Large intestine (tissue), 3 donors: Measurements from ENCODE around the gene PRSS50. TPM values are rescaled to one million over a fixed set of nuclear protein-coding genes. Genes with fewer than 3 reads are reported as not detected.

Source experiments
- DNase-seq, 2 donors: peaks; one replicate each; pipeline versions ENCODE4 v3.0.0 to v3.0.0-alpha.2; 2013
- H3K27ac ChIP-seq: one replicate; pipeline ENCODE4 v1.5.1; 2013; ENCODE audit warnings: low read length
- H3K27me3 ChIP-seq: 2 replicates; pipeline ENCODE4 v1.6.1; 2013; ENCODE audit warnings: low read length; ENCODE audit not compliant: control insufficient read depth, insufficient read depth
- H3K36me3 ChIP-seq: 2 replicates; pipeline ENCODE4 v1.6.1; 2013; ENCODE audit warnings: low read length; ENCODE audit not compliant: control insufficient read depth, insufficient read depth
- H3K4me1 ChIP-seq: one replicate; pipeline ENCODE4 v1.6.1; 2013; ENCODE audit warnings: low read length; ENCODE audit not compliant: control insufficient read depth, insufficient read depth
- H3K4me3 ChIP-seq: one replicate; pipeline ENCODE4 v1.5.1; 2013; ENCODE audit warnings: low read length
- H3K9me3 ChIP-seq: one replicate; pipeline ENCODE4 v1.6.1; 2013; ENCODE audit warnings: mild to moderate bottlenecking, low read depth, low read length, moderate library complexity; ENCODE audit not compliant: control insufficient read depth
- WGBS: methylation state at CpG from one replicate; pipeline ENCODE4 v1.1.5; 2013; ENCODE audit warnings: low lambda C conversion rate; ENCODE audit not compliant: insufficient coverage; 5-methylcytosine and 5-hydroxymethylcytosine counted together
- polyA plus RNA-seq: library from polyadenylated mRNA; unstranded; fragments of 120-200 nt; gene quantifications from one replicate; pipeline ENCODE4 v1.2.1, GENCODE V29; 2013

PRSS50 gene
- polyA plus RNA-seq, 1 donor = 3.1 TPM

- H3K4me1 ChIP-seq = peaks cover 2% of the 10 kb centered on the region
- peaks cover 61% of the 10 kb centered on the region for H3K36me3 ChIP-seq
- no peak overlapping the region for H3K4me3 ChIP-seq
- no peaks in the 10 kb centered on the region for H3K27me3 ChIP-seq
- no peaks in the 10 kb centered on the region for H3K9me3 ChIP-seq
- no CpG with 5 or more reads among the region's 9 CpGs for WGBS
- no peak overlapping the region for H3K27ac ChIP-seq
- no peak for DNase-seq
These were observed 32.2 kb downstream of the PRSS50 start for GRCh38 chr3:46685446-46685845.

DNA sequence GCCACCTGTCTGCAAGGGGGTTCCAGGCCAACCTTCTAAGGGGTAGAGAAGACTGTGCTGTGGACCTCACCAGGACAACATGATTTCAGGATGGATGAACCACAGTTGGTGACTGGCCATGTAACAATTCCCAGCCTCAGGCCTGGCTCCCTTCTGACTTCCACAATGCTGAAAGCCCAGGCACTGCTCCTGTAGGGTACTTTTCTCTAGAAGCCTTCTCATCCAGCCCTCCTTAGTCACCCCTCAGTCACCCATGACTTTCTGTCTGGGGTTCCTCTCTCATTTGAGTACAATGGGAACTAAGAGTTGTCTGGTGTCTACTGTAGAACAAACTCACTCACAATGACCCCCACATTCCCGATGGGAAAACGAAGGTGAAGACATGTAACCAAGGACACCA lies 32.8 kb downstream of the PRSS50 start:
- no peak overlapping the region for H3K4me3 ChIP-seq
- H3K36me3 ChIP-seq = peaks cover 64% of the 10 kb centered on the region
- H3K4me1 ChIP-seq = no peaks in the 10 kb centered on the region
- no CpG with 5 or more reads among the region's 2 CpGs for WGBS
- no peaks in the 10 kb centered on the region for H3K27me3 ChIP-seq
- H3K27ac ChIP-seq = no peak overlapping the region
- H3K9me3 ChIP-seq = no peaks in the 10 kb centered on the region
- no peak for DNase-seq

DNA sequence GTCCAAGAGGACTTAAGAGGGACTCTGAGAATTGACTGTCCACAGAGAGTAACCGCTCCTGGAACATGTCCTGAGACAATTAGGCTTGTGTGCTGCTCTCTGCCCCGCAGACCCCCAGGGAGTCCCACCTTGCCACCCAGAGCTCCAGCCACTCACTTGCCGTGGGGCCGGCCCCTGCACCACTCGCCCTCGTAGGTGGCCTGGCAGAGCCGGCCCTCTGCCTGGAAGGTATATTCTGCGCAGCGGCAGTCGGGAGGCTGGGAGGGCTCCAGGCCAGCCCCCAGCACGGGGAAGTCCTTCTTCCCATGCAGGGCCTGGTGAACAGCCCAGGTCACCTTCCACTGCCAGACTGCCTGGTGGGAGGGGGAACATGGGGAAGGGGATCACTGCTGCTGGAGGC lies 34.7 kb downstream of the PRSS50 start:
- Histone ChIP-seq H3K4me1 (no peaks in the 10 kb centered on the region), H3K27me3 (no peaks in the 10 kb centered on the region), H3K4me3 (no peak overlapping the region), H3K27ac (no peak overlapping the region), H3K9me3 (no peaks in the 10 kb centered on the region), H3K36me3 (peaks cover 62% of the 10 kb centered on the region)
- no CpG with 5 or more reads among the region's 11 CpGs for WGBS
- no peak for DNase-seq

GRCh38 chr3:46681856-46682540 lies 35.7 kb downstream of the PRSS50 start:
- Histone ChIP-seq H3K9me3 (no peaks in the 10 kb centered on the region), H3K27me3 (no peaks in the 10 kb centered on the region), H3K27ac (no peak overlapping the region), H3K36me3 (peaks cover 57% of the 10 kb centered on the region), H3K4me3 (no peak overlapping the region), H3K4me1 (no peaks in the 10 kb centered on the region)
- DNase-seq = no peak
- WGBS = 80% methylated on average over 1 of the region's 13 CpGs

DNA sequence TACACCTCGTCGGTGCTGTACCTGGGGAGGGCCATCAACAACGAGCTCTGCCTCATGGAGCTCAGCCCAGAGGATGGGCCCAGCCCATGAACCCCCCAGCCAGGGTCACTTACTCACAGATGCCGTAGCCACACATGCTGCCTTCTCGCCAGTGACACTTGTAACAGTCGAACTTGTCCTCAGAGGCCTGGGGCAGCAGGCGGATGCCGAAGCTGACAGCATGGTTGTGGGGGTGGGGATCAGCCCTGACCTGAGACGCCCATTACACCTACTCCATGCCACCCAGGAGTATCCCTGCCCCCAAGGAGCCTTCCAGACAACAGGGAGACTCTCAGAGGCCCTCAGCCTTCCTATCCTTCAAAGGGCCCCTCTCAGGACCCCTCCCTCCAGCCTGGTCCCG lies 36.3 kb downstream of the PRSS50 start:
- no peak overlapping the region for H3K4me3 ChIP-seq
- H3K27me3 ChIP-seq = no peaks in the 10 kb centered on the region
- WGBS = no CpG with 5 or more reads among the region's 10 CpGs
- H3K9me3 ChIP-seq = no peaks in the 10 kb centered on the region
- H3K36me3 ChIP-seq = peaks cover 55% of the 10 kb centered on the region
- DNase-seq = no peak
- no peak overlapping the region for H3K27ac ChIP-seq
- no peaks in the 10 kb centered on the region for H3K4me1 ChIP-seq

DNA sequence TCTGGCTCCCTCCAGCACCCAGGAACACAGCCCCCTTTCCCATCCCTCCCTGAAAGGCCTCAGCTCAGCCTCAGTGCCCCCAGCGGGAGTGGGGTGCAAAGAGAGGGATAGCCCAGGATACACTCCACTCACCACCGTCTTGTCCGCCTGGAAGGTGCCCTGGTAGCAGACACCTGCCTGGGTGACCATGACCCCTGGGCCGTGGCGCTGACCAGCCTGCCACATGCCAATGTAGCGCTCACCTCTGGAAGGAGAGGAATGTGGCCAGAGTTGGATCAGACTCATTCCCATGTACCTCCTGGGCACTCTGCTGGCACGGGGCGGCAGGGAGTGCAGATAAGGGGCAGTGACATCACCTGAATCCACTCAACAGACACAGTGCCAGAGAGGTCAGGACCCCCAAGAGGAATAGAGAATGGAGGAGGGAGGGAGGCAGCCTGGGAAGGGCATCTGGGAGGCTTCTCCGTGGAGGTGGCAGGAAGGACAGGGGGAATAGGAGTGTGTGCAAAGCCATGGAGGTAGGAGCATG lies 37.3 kb downstream of the PRSS50 start:
- no peak overlapping the region for H3K27ac ChIP-seq
- WGBS = no CpG with 5 or more reads among the region's 9 CpGs
- H3K4me3 ChIP-seq = no peak overlapping the region
- no peaks in the 10 kb centered on the region for H3K9me3 ChIP-seq
- H3K4me1 ChIP-seq = no peaks in the 10 kb centered on the region
- H3K36me3 ChIP-seq = peaks cover 56% of the 10 kb centered on the region
- no peaks in the 10 kb centered on the region for H3K27me3 ChIP-seq
- DNase-seq = no peak

DNA sequence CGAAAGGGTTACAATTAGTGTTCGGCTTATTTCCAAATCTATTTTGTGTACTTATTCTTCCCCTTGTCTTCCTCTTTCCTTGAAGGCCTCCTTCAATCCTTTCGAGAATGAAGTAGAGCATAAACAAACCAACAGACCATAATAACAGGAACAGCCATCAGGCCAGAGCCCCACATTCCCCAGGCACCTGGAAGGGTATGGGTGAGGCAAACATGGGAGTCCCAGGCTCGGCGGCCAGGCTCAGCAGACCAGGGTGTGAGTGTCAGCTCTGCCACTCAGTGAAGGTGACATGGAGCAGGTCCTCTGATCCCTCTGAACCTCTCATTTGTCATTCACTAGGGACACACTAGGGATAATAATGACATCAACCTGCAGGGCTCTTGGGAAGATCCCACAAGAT lies 38.0 kb downstream of the PRSS50 start:
- no peak for DNase-seq
- H3K36me3 ChIP-seq = peaks cover 60% of the 10 kb centered on the region

GRCh38 chr3:46678280-46678679 lies 39.4 kb downstream of the PRSS50 start:
- no peaks in the 10 kb centered on the region for H3K9me3 ChIP-seq
- peaks cover 56% of the 10 kb centered on the region for H3K36me3 ChIP-seq
- WGBS = no CpG with 5 or more reads among the region's 6 CpGs
- H3K4me3 ChIP-seq = no peak overlapping the region
- H3K4me1 ChIP-seq = peaks cover 13% of the 10 kb centered on the region
- DNase-seq = no peak
- H3K27me3 ChIP-seq = no peaks in the 10 kb centered on the region
- no peak overlapping the region for H3K27ac ChIP-seq

More for the DNA sequence above, 38.0 kb downstream of the PRSS50 start:
- Histone ChIP-seq H3K27ac (no peak overlapping the region), H3K4me1 (no peaks in the 10 kb centered on the region), H3K9me3 (no peaks in the 10 kb centered on the region), H3K27me3 (no peaks in the 10 kb centered on the region), H3K4me3 (no peak overlapping the region)
- 80% methylated on average over 1 of the region's 5 CpGs for WGBS

- Histone ChIP-seq H3K4me3 (no peak overlapping the region), H3K4me1 (peaks cover 20% of the 10 kb centered on the region), H3K9me3 (no peaks in the 10 kb centered on the region), H3K27ac (no peak overlapping the region), H3K27me3 (no peaks in the 10 kb centered on the region), H3K36me3 (peaks cover 50% of the 10 kb centered on the region)
- DNase-seq = no peak
- no CpG with 5 or more reads among the region's 6 CpGs for WGBS
These were observed 40.3 kb downstream of the PRSS50 start for GRCh38 chr3:46677411-46677726.

- peaks cover 47% of the 10 kb centered on the region for H3K36me3 ChIP-seq
- no peaks in the 10 kb centered on the region for H3K27me3 ChIP-seq
- H3K9me3 ChIP-seq = no peaks in the 10 kb centered on the region
- WGBS = no CpG with 5 or more reads among the region's 16 CpGs
- no peak for DNase-seq
- peaks cover 26% of the 10 kb centered on the region for H3K4me1 ChIP-seq
- no peak overlapping the region for H3K4me3 ChIP-seq
- no peak overlapping the region for H3K27ac ChIP-seq
These were observed 40.9 kb downstream of the PRSS50 start for GRCh38 chr3:46676601-46677410.
